H4 (cell line): ENCODE results near the gene PFKP. TPM values are rescaled to one million over a fixed set of nuclear protein-coding genes. Genes with fewer than 3 reads are reported as not detected.
"Not testable (repeated sequence)": the region's sequence is repeated elsewhere in the genome, so short reads cannot be mapped to it uniquely, and the experiment has no call there.

Source experiments
- DNase-seq: peaks from one replicate; pipeline ENCODE4 v3.0.0-alpha.2; 2015; ENCODE audit warnings: low spot score
- total RNA-seq: library from RNA; depleted of rRNA; stranded (reverse); fragments of >200 nt; shearing (Covaris generic); gene quantifications from 2 replicates; pipeline ENCODE4 v1.2.3, GENCODE V29; 2014

The PFKP gene
- total RNA-seq, 1 experiment from 2014 or later, result 98.8 TPM

GRCh38 chr10:3046981-3047547 is 20.3 kb upstream of the PFKP start:
- DNase-seq, result no peak

DNA sequence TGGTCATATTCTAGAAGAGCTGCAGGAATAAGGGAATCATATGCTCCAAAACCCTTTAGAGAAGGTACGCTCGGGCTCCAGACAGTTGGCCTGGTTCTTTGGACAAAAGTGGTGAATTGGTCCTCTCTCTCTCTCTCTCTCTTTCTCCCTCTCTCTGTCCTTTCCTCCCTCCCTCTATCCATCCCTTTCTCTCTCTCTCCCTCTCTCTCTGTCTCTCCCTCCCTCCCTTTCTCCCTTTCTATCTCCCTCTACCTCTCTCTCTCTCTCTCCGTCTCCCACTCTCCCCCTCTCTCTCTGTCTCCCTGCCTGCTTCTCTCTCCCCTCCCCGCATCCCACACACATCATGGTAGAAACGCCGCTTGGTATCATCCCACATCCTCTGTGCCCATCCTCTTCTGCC is 19.8 kb upstream of the PFKP start:
- no peak for DNase-seq

DNA sequence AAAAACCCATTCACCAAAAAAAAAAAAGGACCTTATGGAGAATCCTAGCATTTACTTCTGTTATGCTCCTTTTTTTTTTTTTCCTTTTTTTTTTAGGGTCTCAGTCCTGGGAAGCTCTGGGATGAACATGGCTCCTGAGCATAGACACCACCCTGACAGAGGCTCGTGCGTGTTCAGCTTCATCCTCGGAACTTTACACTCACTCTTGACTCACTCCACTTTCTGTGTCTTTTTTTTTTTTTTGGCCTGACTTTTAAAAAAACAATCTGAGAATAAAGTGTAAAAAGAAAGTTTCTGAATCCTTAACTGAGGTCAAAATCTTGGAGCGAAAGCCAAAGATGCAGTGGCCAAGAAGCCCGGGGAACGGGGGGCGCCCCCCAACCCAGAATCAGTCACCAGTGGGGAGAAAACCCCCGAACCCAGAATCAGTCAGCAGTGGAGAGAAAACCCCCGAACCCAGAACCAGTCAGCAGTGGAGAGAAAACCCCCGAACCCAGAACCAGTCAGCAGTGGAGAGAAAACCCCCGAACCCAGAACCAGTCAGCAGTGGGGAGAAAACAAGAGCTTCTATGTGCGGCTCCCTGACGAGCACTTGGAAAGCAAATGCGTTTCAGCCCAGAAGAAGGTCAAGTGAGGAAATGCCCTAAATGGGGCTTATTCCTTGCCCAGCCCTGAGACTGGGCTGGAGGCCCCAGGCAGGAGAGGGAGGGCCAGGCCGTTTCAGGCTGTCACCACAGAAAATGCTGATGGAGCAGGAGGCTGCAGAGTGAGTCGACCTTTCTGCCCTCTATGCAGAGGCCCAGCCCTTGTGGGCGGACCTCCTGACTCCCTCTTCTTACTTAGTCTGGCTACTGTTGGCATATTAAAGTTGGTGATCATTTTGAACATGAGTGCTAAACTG is 19.0 kb upstream of the PFKP start:
- no peak for DNase-seq

DNA sequence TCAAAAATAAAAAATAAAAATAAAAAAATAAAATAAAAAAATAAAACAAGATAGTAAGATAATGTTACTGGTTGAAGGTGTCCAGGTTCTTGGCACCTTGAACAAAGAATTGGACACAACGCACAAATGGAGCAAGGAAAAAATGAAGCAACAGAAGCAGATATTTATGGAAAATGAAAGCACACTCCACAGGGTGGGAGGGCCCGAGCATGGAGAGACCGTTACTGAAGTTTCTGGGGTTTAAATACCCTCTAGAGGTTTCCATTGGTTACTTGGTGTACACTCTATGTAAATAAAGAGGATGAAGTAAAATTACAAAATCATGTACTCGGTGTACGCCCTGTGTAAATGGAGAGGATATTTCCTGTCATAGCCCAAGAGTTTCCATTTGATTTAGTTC is 15.7 kb upstream of the PFKP start:
- DNase-seq, result no peak

DNA sequence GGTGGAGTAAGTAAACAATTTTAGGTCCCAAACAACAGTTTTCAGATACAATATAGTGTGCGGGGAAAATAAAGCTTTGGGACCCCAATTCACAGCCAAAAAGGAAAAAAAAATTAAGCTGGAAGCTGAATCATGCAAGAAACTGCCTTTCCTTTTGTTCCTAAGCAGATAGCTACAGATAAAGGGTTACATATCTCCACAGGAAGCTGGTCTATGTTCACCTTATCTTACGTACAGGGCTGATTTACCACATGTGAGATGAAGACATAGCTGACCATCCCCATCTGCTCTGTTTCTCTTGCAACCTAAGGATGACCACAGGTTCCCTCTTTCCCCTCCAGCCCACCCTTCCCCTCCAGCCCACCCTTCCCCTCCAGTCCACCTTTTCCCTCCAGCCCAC is 14.2 kb upstream of the PFKP start:
- DNase-seq, result no peak

DNA sequence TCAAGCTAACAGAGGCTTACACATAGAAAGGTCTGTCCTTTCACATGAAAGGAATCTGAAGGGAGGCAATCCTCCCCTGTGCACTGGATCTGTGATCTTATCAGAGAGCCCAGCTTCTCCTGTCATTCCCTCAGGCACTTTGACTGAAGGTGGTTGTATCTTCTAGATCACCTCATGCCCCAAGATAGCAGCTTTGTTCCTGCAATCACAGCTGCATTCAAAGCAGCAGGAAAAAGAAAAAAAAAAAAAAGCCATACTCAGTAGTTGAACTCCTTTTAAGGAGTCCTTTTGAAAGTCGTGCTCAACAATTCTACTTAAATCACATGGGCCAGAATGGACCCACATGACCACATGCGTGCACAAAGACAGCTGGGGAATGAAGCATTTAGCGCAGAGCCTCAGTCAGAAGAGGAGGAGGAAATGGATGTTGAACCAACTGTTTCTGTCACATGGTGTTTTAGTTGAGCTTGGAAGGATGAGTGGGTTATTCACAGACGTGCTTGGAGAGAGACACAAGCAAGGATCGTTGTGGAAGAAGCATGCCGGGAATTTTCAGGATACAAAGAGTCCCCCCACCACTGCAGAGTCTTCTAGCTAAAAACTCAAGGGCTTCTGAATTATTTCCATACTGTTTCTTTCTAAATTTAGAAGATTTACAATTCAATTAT is 13.0 kb upstream of the PFKP start:
- no peak for DNase-seq

GRCh38 chr10:3054851-3055199 is 12.5 kb upstream of the PFKP start:
- no peak for DNase-seq

DNA sequence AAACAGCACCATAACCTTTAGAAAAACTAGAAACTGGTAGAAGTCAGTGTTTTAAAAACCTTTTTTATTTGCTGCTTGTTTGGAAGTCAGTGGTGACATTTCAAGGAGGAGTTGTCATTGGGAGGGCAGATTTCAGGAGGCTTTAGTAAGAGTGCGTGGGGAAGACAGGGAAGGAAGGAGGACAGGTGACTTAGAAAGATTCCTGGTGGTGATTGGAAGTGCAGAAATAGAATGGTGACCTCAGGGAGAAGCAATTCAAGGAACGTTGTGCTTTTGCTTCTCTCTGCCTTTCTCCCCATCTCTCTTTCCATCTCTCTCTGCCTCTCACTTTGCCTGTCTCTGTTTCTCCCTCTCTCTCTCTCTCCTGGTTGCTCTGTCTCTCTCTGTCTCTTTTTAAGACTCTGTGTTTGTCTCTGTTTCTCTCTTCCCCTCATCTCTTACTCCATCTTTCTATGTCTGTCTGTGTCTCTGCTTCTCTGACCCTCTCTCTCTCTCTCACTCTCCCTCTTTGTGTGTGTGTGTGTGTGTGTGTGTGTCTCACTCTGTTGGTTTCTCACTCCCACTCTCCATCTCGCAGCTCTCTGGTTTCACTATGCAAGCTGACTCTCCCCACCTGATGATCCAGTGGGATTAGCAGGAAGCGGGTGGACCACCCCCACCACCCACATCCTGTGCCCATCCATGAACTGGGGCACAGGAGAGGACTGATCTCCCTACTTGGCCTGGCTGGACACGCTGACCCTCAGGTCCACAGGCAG is 10.9 kb upstream of the PFKP start:
- no peak for DNase-seq

- DNase-seq, result no peak
Observed at GRCh38 chr10:3057946-3058345, 9.4 kb upstream of the PFKP start.

DNA sequence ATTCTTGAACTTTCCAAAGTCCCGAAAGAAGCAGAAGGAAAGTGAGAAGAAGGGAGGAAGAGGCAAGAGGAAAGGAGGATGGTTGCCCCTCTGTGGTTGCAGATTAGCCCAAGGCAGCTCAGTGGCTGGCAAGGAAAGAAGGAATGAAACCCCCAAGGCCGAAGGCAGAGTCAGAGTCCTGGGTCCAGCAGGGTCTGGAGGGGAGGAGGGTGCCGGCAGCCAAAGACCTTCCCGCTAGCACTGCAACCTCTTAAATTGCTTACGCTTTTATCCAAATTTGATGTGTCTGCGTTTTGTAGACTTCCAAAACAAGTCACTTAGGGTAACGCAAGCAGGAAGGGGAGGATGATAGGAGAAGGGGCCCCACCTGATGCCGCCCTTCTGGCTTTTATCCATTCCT is 7.4 kb upstream of the PFKP start:
- DNase-seq, result no peak

GRCh38 chr10:3060481-3060889 is 6.9 kb upstream of the PFKP start:
- DNase-seq, result no peak

- not testable (repeated sequence) for DNase-seq
Observed at GRCh38 chr10:3061323-3061898, 5.9 kb upstream of the PFKP start.

DNA sequence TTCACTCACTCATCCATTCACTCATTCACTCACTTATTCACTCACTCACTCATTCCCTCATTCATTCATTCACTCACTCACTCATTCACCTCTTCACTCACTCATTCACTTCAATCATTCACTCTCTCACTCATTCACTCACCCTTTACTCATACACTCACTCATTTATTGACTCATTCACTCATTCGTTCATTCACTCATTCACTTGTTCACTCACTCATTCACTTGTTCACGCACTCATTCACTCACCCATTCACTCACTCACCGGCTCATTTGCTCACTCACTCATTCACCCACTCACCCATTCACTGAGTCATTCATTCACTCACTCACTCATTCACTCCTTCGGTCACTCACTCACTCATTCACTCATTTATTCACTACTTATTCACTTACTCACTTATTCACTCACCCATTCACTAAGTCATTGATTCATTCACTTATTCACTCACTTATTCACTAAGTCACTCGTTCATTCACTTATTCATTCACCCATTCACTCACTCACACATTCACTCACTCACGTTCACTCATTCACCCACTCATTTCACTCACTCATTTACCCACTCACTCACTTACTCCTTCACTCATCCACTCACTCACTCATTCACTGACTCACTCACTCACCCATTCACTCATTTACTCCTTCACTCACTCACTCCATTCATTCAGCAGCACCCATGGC is 4.7 kb upstream of the PFKP start:
- DNase-seq, result no peak

GRCh38 chr10:3064423-3064822 is 2.9 kb upstream of the PFKP start:
- no peak for DNase-seq

DNA sequence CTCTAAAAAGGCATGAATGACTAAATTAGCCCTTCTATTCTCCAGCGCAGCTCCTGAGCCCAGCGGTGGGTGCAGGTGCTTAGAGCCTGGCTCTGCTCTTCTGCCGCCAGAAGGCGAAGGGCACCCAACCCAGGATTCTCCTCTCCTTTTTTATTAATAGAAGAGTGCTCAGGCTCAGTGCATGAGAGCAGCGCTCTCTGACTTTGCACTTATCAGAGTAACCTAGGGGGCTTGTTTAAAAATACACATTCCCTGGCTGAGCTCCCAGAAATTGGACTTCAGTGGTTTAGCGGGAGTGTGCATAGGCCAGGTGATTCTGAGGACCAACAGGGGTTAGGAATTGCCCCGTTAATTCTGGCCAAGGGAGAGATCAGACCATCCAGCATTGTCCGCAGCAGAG is 1.7 kb upstream of the PFKP start:
- no peak for DNase-seq

- no peak for DNase-seq
Observed at GRCh38 chr10:3066317-3067117, 831 bp upstream of the PFKP start.

- DNase-seq, result no peak
Observed at GRCh38 chr10:3067859-3068179, 471 bp downstream of the PFKP start.

- DNase-seq, result no peak
Observed at GRCh38 chr10:3068201-3068967, 1.0 kb downstream of the PFKP start.

GRCh38 chr10:3068968-3069737 is 1.8 kb downstream of the PFKP start:
- no peak for DNase-seq
